KMS-11 (cell line): ENCODE data around the gene KRT14.
"Not testable (repeated sequence)": the region's sequence is repeated elsewhere in the genome, so short reads cannot be mapped to it uniquely, and the experiment has no call there.

Experiments
- H2AFZ ChIP-seq: fragments of 200-600 bp; sonication (generic); 2 replicates; pipeline ENCODE4 v1.6.1; 2016; ENCODE audit warnings: antibody characterized with exemption, mixed run types, low read depth
- H3K27ac ChIP-seq: fragments of 200-600 bp; sonication (generic); 2 replicates; pipeline ENCODE4 v1.6.1; 2016; ENCODE audit warnings: mild to moderate bottlenecking, mixed run types
- H3K27me3 ChIP-seq: fragments of 200-600 bp; sonication (generic); 2 replicates; pipeline ENCODE4 v1.6.1; 2017; ENCODE audit warnings: mild to moderate bottlenecking, low read depth, mixed run types, moderate library complexity; ENCODE audit not compliant: insufficient read depth
- H3K36me3 ChIP-seq: fragments of 200-600 bp; sonication (generic); 2 replicates; pipeline ENCODE4 v1.6.1; 2017; ENCODE audit warnings: mild to moderate bottlenecking, mixed run types; ENCODE audit not compliant: insufficient read depth
- H3K4me1 ChIP-seq: fragments of 200-600 bp; sonication (generic); 2 replicates; pipeline ENCODE4 v1.6.1; 2016; ENCODE audit warnings: mild to moderate bottlenecking, low read depth, mixed run types; ENCODE audit not compliant: poor library complexity, severe bottlenecking
- H3K4me2 ChIP-seq: fragments of 200-600 bp; sonication (generic); 2 replicates; pipeline ENCODE4 v1.7.0; 2016; ENCODE audit warnings: mild to moderate bottlenecking, mixed run types
- H3K4me3 ChIP-seq: fragments of 200-600 bp; sonication (generic); IDR thresholded peaks from 2 replicates; pipeline ENCODE4 v1.6.1; 2017; ENCODE audit warnings: low read depth, low read length, mixed read lengths; ENCODE audit not compliant: insufficient read depth
- H3K79me2 ChIP-seq: fragments of 200-600 bp; sonication (generic); 2 replicates; pipeline ENCODE4 v1.6.1; 2016; ENCODE audit warnings: low read depth, mixed run types; ENCODE audit not compliant: insufficient read depth
- H3K9ac ChIP-seq: fragments of 200-600 bp; sonication (generic); 2 replicates; pipeline ENCODE4 v1.6.1; 2016; ENCODE audit warnings: mild to moderate bottlenecking, mixed run types
- H4K20me1 ChIP-seq: fragments of 200-600 bp; sonication (generic); 2 replicates; pipeline ENCODE4 v1.6.1; 2016; ENCODE audit warnings: mild to moderate bottlenecking, mixed run types; ENCODE audit not compliant: insufficient read depth
- CTCF ChIP-seq: fragments of 200-600 bp; sonication (generic); conservative IDR thresholded peaks from 2 replicates; pipeline ENCODE4 v1.6.1; 2017; ENCODE audit warnings: low read depth, mild to moderate bottlenecking, antibody characterized with exemption, low read length, moderate library complexity, mixed read lengths

KRT14 gene

GRCh38 chr17:41578971-41579370 is 7.7 kb downstream of the KRT14 start:
- Histone ChIP-seq H3K4me3 (no peak overlapping the region), H3K79me2 (no peaks in the 10 kb centered on the region), H4K20me1 (no peaks in the 10 kb centered on the region), H3K4me2 (peak overlapping the region; percentile 72), H3K27me3 (peaks cover 20% of the 10 kb centered on the region), H3K36me3 (no peaks in the 10 kb centered on the region), H3K4me1 (peaks cover 6% of the 10 kb centered on the region), H3K9ac (no peak overlapping the region), H2AFZ (peak overlapping the region; percentile 80; the same call in 1 of the 2 replicates), H3K27ac (no peak overlapping the region)
- TF ChIP-seq CTCF: no peak

- H3K9ac ChIP-seq: no peak overlapping the region
Measured at GRCh38 chr17:41578538-41578937, 8.2 kb downstream of the KRT14 start.

GRCh38 chr17:41576740-41577139 is 10.0 kb downstream of the KRT14 start:
- H4K20me1 ChIP-seq, H3K4me2 ChIP-seq, H3K27ac ChIP-seq, H3K4me1 ChIP-seq, H3K9ac ChIP-seq, H3K4me3 ChIP-seq, H3K79me2 ChIP-seq, H3K36me3 ChIP-seq, H2AFZ ChIP-seq: not testable (repeated sequence)
- peaks cover 42% of the 10 kb centered on the region for H3K27me3 ChIP-seq

More at GRCh38 chr17:41578538-41578937, 8.2 kb downstream of the KRT14 start:
- H3K36me3 ChIP-seq: no peaks in the 10 kb centered on the region
- peaks cover 6% of the 10 kb centered on the region for H3K4me1 ChIP-seq
- H2AFZ ChIP-seq: no peak overlapping the region
- no peak overlapping the region for H3K4me2 ChIP-seq
- H3K27ac ChIP-seq: no peak overlapping the region
- no peaks in the 10 kb centered on the region for H4K20me1 ChIP-seq
- H3K79me2 ChIP-seq: no peaks in the 10 kb centered on the region
- TF ChIP-seq CTCF: no peak
- no peak overlapping the region for H3K4me3 ChIP-seq
- H3K27me3 ChIP-seq: peaks cover 24% of the 10 kb centered on the region

- H3K9ac ChIP-seq: no peak overlapping the region
- H3K79me2 ChIP-seq: no peaks in the 10 kb centered on the region
- no peak for TF ChIP-seq CTCF
- no peak overlapping the region for H3K4me2 ChIP-seq
- no peaks in the 10 kb centered on the region for H3K36me3 ChIP-seq
- H3K27me3 ChIP-seq: peaks cover 54% of the 10 kb centered on the region
- no peak overlapping the region for H2AFZ ChIP-seq
- no peak overlapping the region for H3K4me3 ChIP-seq
- H4K20me1 ChIP-seq: no peaks in the 10 kb centered on the region
- no peak overlapping the region for H3K27ac ChIP-seq
- peaks cover 6% of the 10 kb centered on the region for H3K4me1 ChIP-seq
Measured at GRCh38 chr17:41575336-41575735, 11.4 kb downstream of the KRT14 start.

GRCh38 chr17:41571561-41572434 is 14.9 kb downstream of the KRT14 start, which contains the start of gene KRT9:
Gene KRT9, minus strand, starts transcription at chr17:41572059. Its CDS starts 67 bp downstream, at chr17:41571992.
- H2AFZ ChIP-seq: no peak within 1 kb of the TSS
- no peaks in the 10 kb centered on the region for H4K20me1 ChIP-seq
- H3K27me3 ChIP-seq: peaks cover 56% of the 10 kb centered on the region
- H3K27ac ChIP-seq: no peak within 1 kb of the TSS
- no peak within 1 kb of the TSS for H3K4me3 ChIP-seq
- H3K79me2 ChIP-seq: no peaks in the 10 kb centered on the region
- TF ChIP-seq CTCF: no peak
- H3K4me2 ChIP-seq: no peak within 1 kb of the TSS
- no peaks in the 10 kb centered on the region for H3K4me1 ChIP-seq
- no peaks in the 10 kb centered on the region for H3K36me3 ChIP-seq
- no peak within 1 kb of the TSS for H3K9ac ChIP-seq
